ENCODE data around the gene CHST3.

GRCh38 chr10:71921324-71922027 is 42.7 kb upstream of the CHST3 start:
- no peak for TF ChIP-seq CTCF (conservative IDR thresholded peaks at IDR 0.05; ENCODE audit: low read length)
- no peak for TF ChIP-seq EZH2phosphoT487 (IDR thresholded peaks at IDR 0.05; ENCODE audit: borderline replicate concordance)
